NT2/D1 (cell line): ENCODE data around the gene PTPRQ.

ENCODE experiments used
- DNase-seq: peaks from one replicate; pipeline ENCODE4 v3.0.0-alpha.2; 2011; ENCODE audit warnings: low read depth, low spot score
- H3K27me3 ChIP-seq: 2 replicates; pipeline ENCODE4 v1.6.0; 2011; ENCODE audit warnings: mild to moderate bottlenecking; ENCODE audit not compliant: insufficient read length, insufficient read depth
- H3K36me3 ChIP-seq: 2 replicates; pipeline ENCODE4 v1.6.1; 2011; ENCODE audit warnings: mild to moderate bottlenecking, low read length, mixed read lengths; ENCODE audit not compliant: insufficient read depth, insufficient read length
- H3K4me1 ChIP-seq: 2 replicates; pipeline ENCODE4 v1.5.1; 2011; ENCODE audit not compliant: insufficient read depth, insufficient read length
- H3K4me3 ChIP-seq: 2 replicates; pipeline ENCODE4 v1.5.1; 2011; ENCODE audit warnings: low read depth; ENCODE audit not compliant: insufficient read length
- H3K9ac ChIP-seq: 2 replicates; pipeline ENCODE4 v1.6.0; 2011; ENCODE audit warnings: low read depth; ENCODE audit not compliant: insufficient read length
- H3K9me3 ChIP-seq: 2 replicates; pipeline ENCODE4 v1.5.1; 2011; ENCODE audit warnings: mild to moderate bottlenecking, low read length; ENCODE audit not compliant: insufficient read depth
- SUZ12 ChIP-seq: IDR thresholded peaks from 2 replicates; pipeline ENCODE4 v1.6.1; 2011; ENCODE audit not compliant: insufficient read length, insufficient read depth; ENCODE audit errors: extremely low read depth
- YY1 ChIP-seq: IDR thresholded peaks from 2 replicates; pipeline ENCODE4 v1.6.1; 2011; ENCODE audit not compliant: insufficient read length, insufficient read depth
- ZNF274 ChIP-seq: IDR thresholded peaks from 2 replicates; pipeline ENCODE4 v1.6.1; 2011; ENCODE audit warnings: mild to moderate bottlenecking, low read depth, low read length

The PTPRQ gene

GRCh38 chr12:80715713-80716249, 271.7 kb downstream of the PTPRQ start:
- H3K9ac ChIP-seq, result no peak overlapping the region
- peaks cover 5% of the 10 kb centered on the region for H3K4me1 ChIP-seq
- TF ChIP-seq ZNF274 (no peak), SUZ12 (no peak), YY1 (no peak)
- H3K4me3 ChIP-seq, result no peak overlapping the region
- no peaks in the 10 kb centered on the region for H3K36me3 ChIP-seq
- H3K9me3 ChIP-seq, result peaks cover 7% of the 10 kb centered on the region; the same call in 1 of the 2 replicates
- H3K27me3 ChIP-seq, result no peaks in the 10 kb centered on the region
- DNase-seq, result no peak

DNA sequence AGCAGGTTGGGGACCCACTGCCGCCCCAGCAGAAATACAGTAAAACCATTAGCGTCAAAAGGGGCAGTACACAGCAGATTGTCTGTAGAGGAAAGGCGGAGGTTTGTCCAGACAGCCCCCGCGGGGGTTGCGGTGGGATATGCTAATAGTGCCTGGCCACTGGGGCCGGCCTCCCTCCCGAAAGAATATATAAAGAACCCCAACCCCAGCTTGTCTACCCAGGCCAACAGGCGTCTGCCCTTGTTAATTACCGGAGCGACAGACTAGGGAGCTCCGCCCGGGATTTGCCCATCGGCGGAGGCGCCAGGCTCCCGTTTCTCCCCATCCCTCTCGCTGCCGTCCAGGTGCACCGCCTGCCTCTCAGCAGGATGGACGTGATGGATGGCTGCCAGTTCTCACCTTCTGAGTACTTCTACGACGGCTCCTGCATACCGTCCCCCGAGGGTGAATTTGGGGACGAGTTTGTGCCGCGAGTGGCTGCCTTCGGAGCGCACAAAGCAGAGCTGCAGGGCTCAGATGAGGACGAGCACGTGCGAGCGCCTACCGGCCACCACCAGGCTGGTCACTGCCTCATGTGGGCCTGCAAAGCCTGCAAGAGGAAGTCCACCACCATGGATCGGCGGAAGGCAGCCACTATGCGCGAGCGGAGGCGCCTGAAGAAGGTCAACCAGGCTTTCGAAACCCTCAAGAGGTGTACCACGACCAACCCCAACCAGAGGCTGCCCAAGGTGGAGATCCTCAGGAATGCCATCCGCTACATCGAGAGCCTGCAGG, 272.8 kb downstream of the PTPRQ start, which contains the start of gene MYF5:
TSS of gene MYF5 (plus strand) at position 217 of the 774 bp plus-strand sequence. CDS start at position 369, 152 bp downstream.
- DNase-seq, result no peak
- Histone ChIP-seq H3K9ac (no peak within 1 kb of the TSS), H3K9me3 (peaks cover 7% of the 10 kb centered on the region; the same call in 1 of the 2 replicates), H3K4me1 (peaks cover 5% of the 10 kb centered on the region), H3K27me3 (no peaks in the 10 kb centered on the region), H3K36me3 (no peaks in the 10 kb centered on the region), H3K4me3 (no peak within 1 kb of the TSS)
- no peak for TF ChIP-seq YY1
- no peak for TF ChIP-seq SUZ12
- TF ChIP-seq ZNF274, result no peak

- H3K4me1 ChIP-seq, result peaks cover 5% of the 10 kb centered on the region
- DNase-seq, result no peak
- H3K9ac ChIP-seq, result no peak overlapping the region
- no peak for TF ChIP-seq YY1
- TF ChIP-seq SUZ12, result no peak
- TF ChIP-seq ZNF274, result no peak
- H3K9me3 ChIP-seq, result peaks cover 7% of the 10 kb centered on the region; the same call in 1 of the 2 replicates
- no peaks in the 10 kb centered on the region for H3K27me3 ChIP-seq
- no peaks in the 10 kb centered on the region for H3K36me3 ChIP-seq
- H3K4me3 ChIP-seq, result no peak overlapping the region
These were observed 273.8 kb downstream of the PTPRQ start for GRCh38 chr12:80717856-80718255.

GRCh38 chr12:80720516-80720915, 276.5 kb downstream of the PTPRQ start:
- Histone ChIP-seq H3K9ac (no peak overlapping the region), H3K36me3 (no peaks in the 10 kb centered on the region), H3K4me1 (peaks cover 2% of the 10 kb centered on the region), H3K9me3 (peaks cover 7% of the 10 kb centered on the region; the same call in 1 of the 2 replicates), H3K4me3 (no peak overlapping the region), H3K27me3 (no peaks in the 10 kb centered on the region)
- DNase-seq, result no peak
- TF ChIP-seq YY1 (no peak), ZNF274 (no peak), SUZ12 (no peak)

DNA sequence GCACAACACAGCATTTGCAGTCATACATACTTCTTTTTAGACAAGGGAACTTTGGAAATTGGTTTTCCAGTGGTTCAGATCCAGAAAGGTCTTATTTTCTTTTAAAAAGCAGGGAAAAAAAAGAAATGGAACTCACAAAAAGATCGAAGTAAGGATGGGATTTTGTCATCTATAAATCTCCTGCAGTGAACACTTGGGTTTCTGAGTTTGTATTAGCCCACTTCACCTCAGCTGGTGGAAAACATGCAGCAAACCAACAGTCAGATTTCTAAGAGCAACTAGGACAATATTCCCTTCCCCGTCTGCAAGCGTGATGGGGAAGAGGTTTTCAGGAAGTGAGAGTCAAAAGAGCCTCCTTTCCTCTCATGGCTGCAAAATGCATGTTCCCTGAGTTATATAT, 277.3 kb downstream of the PTPRQ start:
- no peak for DNase-seq
- Histone ChIP-seq H3K36me3 (no peaks in the 10 kb centered on the region), H3K9me3 (peaks cover 7% of the 10 kb centered on the region; the same call in 1 of the 2 replicates), H3K4me3 (no peak overlapping the region), H3K27me3 (no peaks in the 10 kb centered on the region), H3K9ac (no peak overlapping the region), H3K4me1 (no peaks in the 10 kb centered on the region)
- TF ChIP-seq ZNF274 (no peak), SUZ12 (no peak), YY1 (no peak)
